Suprapubic skin (tissue), 3 donors: ENCODE measurements around the gene BEST2.
"Not testable (repeated sequence)": the region's sequence is repeated elsewhere in the genome, so short reads cannot be mapped to it uniquely, and the experiment has no call there.

Source experiments
- POLR2A ChIP-seq, 2 donors: fragments of 450-650 bp; IDR thresholded peaks; one replicate each; pipeline ENCODE4 v1.6.1; 2017; ENCODE audit warnings: antibody characterized with exemption in 2 of 2, mild to moderate bottlenecking in 2 of 2, moderate library complexity in 2 of 2
- TF ChIP-seq, protein P1 (sequence below), 2 donors: fragments of 200-600 bp in 1 of 2; fragments of 450-650 bp in 1 of 2; sonication (generic) in 1 of 2; IDR thresholded peaks; one replicate each; pipeline ENCODE4 v1.5.1; 2016 to 2019; ENCODE audit warnings: antibody characterized with exemption in 2 of 2, mild to moderate bottlenecking in 1 of 2, moderate library complexity in 1 of 2

DNA sequence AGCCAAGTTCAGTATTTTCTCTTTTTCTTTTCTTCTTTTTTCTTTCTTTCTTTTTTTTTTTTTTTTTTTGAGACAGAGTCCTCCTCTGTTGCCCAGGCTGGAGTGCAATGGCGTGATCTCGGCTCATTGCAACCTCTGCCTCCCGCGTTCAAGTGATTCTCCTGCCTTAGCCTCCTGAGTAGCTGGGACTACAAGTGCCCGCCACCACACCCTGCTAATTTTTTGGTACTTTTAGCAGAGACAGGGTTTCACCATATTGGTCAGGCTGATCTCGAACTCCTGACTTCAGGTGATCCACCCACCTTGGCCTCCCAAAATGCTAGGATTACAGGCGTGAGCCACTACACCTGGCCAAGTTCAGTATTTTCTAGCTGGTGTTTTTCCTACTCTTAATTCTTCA is 46.0 kb downstream of the BEST2 start:
- TF ChIP-seq, protein P1, sequence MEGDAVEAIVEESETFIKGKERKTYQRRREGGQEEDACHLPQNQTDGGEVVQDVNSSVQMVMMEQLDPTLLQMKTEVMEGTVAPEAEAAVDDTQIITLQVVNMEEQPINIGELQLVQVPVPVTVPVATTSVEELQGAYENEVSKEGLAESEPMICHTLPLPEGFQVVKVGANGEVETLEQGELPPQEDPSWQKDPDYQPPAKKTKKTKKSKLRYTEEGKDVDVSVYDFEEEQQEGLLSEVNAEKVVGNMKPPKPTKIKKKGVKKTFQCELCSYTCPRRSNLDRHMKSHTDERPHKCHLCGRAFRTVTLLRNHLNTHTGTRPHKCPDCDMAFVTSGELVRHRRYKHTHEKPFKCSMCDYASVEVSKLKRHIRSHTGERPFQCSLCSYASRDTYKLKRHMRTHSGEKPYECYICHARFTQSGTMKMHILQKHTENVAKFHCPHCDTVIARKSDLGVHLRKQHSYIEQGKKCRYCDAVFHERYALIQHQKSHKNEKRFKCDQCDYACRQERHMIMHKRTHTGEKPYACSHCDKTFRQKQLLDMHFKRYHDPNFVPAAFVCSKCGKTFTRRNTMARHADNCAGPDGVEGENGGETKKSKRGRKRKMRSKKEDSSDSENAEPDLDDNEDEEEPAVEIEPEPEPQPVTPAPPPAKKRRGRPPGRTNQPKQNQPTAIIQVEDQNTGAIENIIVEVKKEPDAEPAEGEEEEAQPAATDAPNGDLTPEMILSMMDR (IDR thresholded peaks at IDR 0.05): not testable (repeated sequence)
- TF ChIP-seq POLR2A (IDR thresholded peaks at IDR 0.05): not testable (repeated sequence)
